ENCODE measurements around the gene IKZF4. TPM values are rescaled to one million over a fixed set of nuclear protein-coding genes. Genes with fewer than 3 reads are reported as not detected.
"Not testable (repeated sequence)": the region's sequence is repeated elsewhere in the genome, so short reads cannot be mapped to it uniquely, and the experiment has no call there.

IKZF4 gene
- total and polyA plus RNA-seq, 4 experiments from 2014 or later: 0.37 to 7.9 (median 4.7) TPM

DNA sequence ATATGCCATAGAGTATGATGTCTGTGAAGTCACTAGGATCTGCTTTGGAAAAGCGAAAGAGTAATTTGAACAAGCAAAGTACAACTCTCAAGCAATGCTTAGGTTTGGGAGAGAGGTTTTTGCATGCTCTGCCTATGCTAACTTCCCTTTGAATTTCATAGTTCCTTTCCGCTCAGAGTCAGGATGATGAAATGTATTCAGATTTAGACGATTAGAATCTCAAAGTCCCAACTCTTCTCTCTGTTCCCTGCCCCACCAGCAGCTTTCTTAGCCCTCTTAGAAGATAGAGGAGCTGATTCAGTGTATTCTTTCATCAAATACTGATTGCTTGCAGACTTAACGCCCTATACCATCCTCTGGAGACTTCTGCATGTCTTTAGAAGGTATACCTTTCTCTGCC, 35.5 kb upstream of the IKZF4 start:
- intact Hi-C loops (cut with micrococcal nuclease): no loop called here
- Histone ChIP-seq H3K27me3 (ENCODE audit: insufficient read depth, low read length) (no peaks in the 10 kb centered on the region), H3K9me3 (ENCODE audit: control insufficient read depth in 1 of 2, low read length in 2 of 2) (no peaks in the 10 kb centered on the region), H3K27ac (ENCODE audit: low read depth, low read length) (no peak overlapping the region), H3K4me3 (ENCODE audit: low read length in 2 of 2) (no peak overlapping the region), H3K36me3 (ENCODE audit: insufficient read depth, low read length) (peaks cover 35% of the 10 kb centered on the region), H3K4me1 (ENCODE audit: insufficient read depth, low read length) (peaks cover 4% of the 10 kb centered on the region)
- Mint-ChIP-seq H3K9me3 (no peaks in the 10 kb centered on the region), H3K27me3 (no peaks in the 10 kb centered on the region), H3K36me3 (peaks cover 25 to 64% of the 10 kb centered on the region in 2 donors), H3K4me1 (peaks cover 0 to 8% (median 6%) of the 10 kb centered on the region in 4 donors), H3K4me3 (no peak overlapping the region), H3K27ac (peak overlapping the region in 1 of 7 donors; percentile 4)
- CTCF ChIA-PET (ENCODE audit: partially characterized antibody): interaction anchor here (1.0 to 4.5 kb wide), 5 partner anchors 12 to 61 kb away, joined by 3 to 36 read pairs (median 6); partner anchors contain the start of gene SUOX
- POLR2A ChIA-PET (ENCODE audit: partially characterized antibody): interaction anchor here (0.6 to 4.7 kb wide), 2 partner anchors 11 to 24 kb away, joined by 3 to 25 read pairs; partner anchors contain the start of gene RAB5B
- DNase-seq: no peak

GRCh38 chr12:55985976-55986375, 34.9 kb upstream of the IKZF4 start:
- H3K4me1 Mint-ChIP-seq; H3K9me3 ChIP-seq (ENCODE audit: control insufficient read depth in 1 of 2, low read length in 2 of 2); H3K4me1 ChIP-seq (ENCODE audit: insufficient read depth, low read length); H3K27ac ChIP-seq (ENCODE audit: low read depth, low read length); H3K27me3 Mint-ChIP-seq; H3K4me3 ChIP-seq (ENCODE audit: low read length in 2 of 2); DNase-seq; H3K9me3 Mint-ChIP-seq; H3K4me3 Mint-ChIP-seq; intact Hi-C loops (cut with micrococcal nuclease); H3K27me3 ChIP-seq (ENCODE audit: insufficient read depth, low read length): not testable (repeated sequence)
- H3K27ac Mint-ChIP-seq: peak overlapping the region in 2 of 7 donors; percentile 32 to 46
- H3K36me3 Mint-ChIP-seq: peaks cover 27 to 64% of the 10 kb centered on the region in 2 donors
- CTCF ChIA-PET (ENCODE audit: partially characterized antibody): interaction anchor here (1.0 to 4.5 kb wide), 5 partner anchors 11 to 61 kb away, joined by 3 to 36 read pairs (median 6); partner anchors contain the start of gene SUOX
- POLR2A ChIA-PET (ENCODE audit: partially characterized antibody): interaction anchor here (4.7 kb wide), 1 partner anchor 12 kb away, joined by 25 read pairs; the partner anchor contains the start of gene RAB5B
- H3K36me3 ChIP-seq (ENCODE audit: insufficient read depth, low read length): peaks cover 38% of the 10 kb centered on the region

DNA sequence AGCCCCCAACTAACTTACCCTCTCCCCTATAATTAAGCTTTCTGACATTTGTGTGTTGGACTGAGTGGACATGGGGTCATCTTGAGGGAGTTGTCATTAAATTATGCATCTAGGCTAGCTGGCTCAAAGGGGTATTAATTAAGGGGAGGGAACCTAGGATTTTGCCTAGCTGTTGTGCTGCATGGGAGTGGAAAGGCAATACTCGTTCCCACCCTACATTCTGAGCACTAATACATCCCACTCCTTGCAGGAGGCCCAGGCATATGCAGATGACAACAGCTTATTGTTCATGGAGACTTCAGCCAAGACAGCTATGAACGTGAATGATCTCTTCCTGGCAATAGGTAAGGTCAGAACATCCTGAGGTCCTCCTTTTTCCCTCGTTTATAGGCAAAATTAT, 29.7 kb upstream of the IKZF4 start:
- H3K27me3 ChIP-seq (ENCODE audit: insufficient read depth, low read length): no peaks in the 10 kb centered on the region
- H3K27ac ChIP-seq (ENCODE audit: low read depth, low read length): no peak overlapping the region
- no peak overlapping the region for H3K27ac Mint-ChIP-seq
- H3K9me3 Mint-ChIP-seq: no peaks in the 10 kb centered on the region
- H3K9me3 ChIP-seq (ENCODE audit: control insufficient read depth in 1 of 2, low read length in 2 of 2): no peaks in the 10 kb centered on the region
- peaks cover 3% of the 10 kb centered on the region for H3K4me1 ChIP-seq (ENCODE audit: insufficient read depth, low read length)
- no peak for DNase-seq
- H3K27me3 Mint-ChIP-seq: peaks cover 0 to under 1% of the 10 kb centered on the region in 2 donors
- ChIA-PET CTCF (ENCODE audit: partially characterized antibody) (interaction anchor here (1.2 to 1.8 kb wide), 4 partner anchors 8 to 252 kb away, joined by 3 to 8 read pairs (median 4); partner anchors contain the start of gene RAB5B), POLR2A (ENCODE audit: partially characterized antibody) (interaction anchor here (0.6 to 1.4 kb wide), 4 partner anchors 17 to 118 kb away, joined by 3 to 4 read pairs (median 4); partner anchors contain the start of gene RAB5B)
- H3K4me1 Mint-ChIP-seq: peaks cover 2 to 7% (median 3%) of the 10 kb centered on the region in 4 donors
- H3K36me3 ChIP-seq (ENCODE audit: insufficient read depth, low read length): peaks cover 47% of the 10 kb centered on the region
- H3K36me3 Mint-ChIP-seq: peaks cover 46 to 66% of the 10 kb centered on the region in 2 donors
- H3K4me3 Mint-ChIP-seq: no peak overlapping the region
- H3K4me3 ChIP-seq (ENCODE audit: low read length in 2 of 2): no peak overlapping the region
- intact Hi-C loops (cut with micrococcal nuclease): no loop called here

DNA sequence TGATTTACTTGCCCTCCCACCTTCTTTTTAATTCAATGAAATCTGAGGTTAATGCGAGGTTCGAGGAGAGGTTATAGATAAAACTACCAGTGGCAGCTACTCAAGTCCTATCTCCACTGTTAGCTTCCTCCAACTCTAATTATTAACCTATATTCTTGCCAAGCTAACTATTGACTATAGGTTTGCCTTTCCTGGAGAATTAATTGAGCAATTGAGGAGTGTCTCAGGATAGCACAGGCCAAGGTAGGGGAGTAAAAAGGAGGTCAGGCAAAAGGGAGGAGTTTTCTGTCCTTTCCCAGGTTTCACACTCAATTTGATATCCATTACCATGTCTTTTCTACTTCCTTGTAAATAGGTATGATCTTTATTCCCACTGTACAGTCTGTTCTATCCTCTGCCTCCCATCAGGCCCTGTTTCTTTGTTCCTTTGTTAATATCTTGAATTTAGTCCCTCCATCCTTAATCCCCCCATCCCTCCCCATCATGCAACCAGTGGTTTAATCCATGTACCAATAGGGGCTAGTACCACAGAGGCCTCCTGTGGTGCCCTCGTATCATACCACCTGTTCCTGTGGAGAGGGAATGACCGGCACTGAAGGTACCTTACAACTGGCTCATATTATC, 27.5 kb upstream of the IKZF4 start:
- Histone ChIP-seq H3K27ac (ENCODE audit: low read depth, low read length) (no peak overlapping the region), H3K36me3 (ENCODE audit: insufficient read depth, low read length) (peaks cover 44% of the 10 kb centered on the region), H3K9me3 (ENCODE audit: control insufficient read depth in 1 of 2, low read length in 2 of 2) (no peaks in the 10 kb centered on the region), H3K27me3 (ENCODE audit: insufficient read depth, low read length) (no peaks in the 10 kb centered on the region), H3K4me3 (ENCODE audit: low read length in 2 of 2) (no peak overlapping the region), H3K4me1 (ENCODE audit: insufficient read depth, low read length) (peaks cover 16% of the 10 kb centered on the region)
- peaks cover 7 to 21% (median 8%) of the 10 kb centered on the region in 4 donors for H3K4me1 Mint-ChIP-seq
- peaks cover 43 to 53% of the 10 kb centered on the region in 2 donors for H3K36me3 Mint-ChIP-seq
- H3K27me3 Mint-ChIP-seq: peaks cover 0 to 1% of the 10 kb centered on the region in 2 donors
- H3K9me3 Mint-ChIP-seq: no peaks in the 10 kb centered on the region
- no peak overlapping the region for H3K4me3 Mint-ChIP-seq
- intact Hi-C loops (cut with micrococcal nuclease): no loop called here
- ChIA-PET CTCF (ENCODE audit: partially characterized antibody) (interaction anchor here (1.3 to 1.9 kb wide), 3 partner anchors 10 to 36 kb away, joined by 4 to 6 read pairs (median 5); no protein-coding TSS in a partner anchor), POLR2A (ENCODE audit: partially characterized antibody) (no interaction called here)
- DNase-seq: no peak
- H3K27ac Mint-ChIP-seq: peak overlapping the region in 1 of 7 donors; percentile 64

- H3K27ac ChIP-seq (ENCODE audit: low read depth, low read length): no peak overlapping the region
- no peak overlapping the region for H3K4me3 Mint-ChIP-seq
- peaks cover 10 to 23% (median 12%) of the 10 kb centered on the region in 4 donors for H3K4me1 Mint-ChIP-seq
- no peaks in the 10 kb centered on the region for H3K27me3 ChIP-seq (ENCODE audit: insufficient read depth, low read length)
- intact Hi-C loops (cut with micrococcal nuclease): loop anchor here (5.0 kb wide), 1 partner anchor 122 kb away; the partner anchor contains the start of genes RPL41 and ZC3H10
- ChIA-PET POLR2A (ENCODE audit: partially characterized antibody) (interaction anchor here (0.7 to 2.1 kb wide), 13 partner anchors 12 to 256 kb away, joined by 3 to 20 read pairs (median 4); partner anchors contain the start of genes DNAJC14, PA2G4 and RAB5B), CTCF (ENCODE audit: partially characterized antibody) (interaction anchor here (0.6 to 5.7 kb wide), 37 partner anchors 10 to 271 kb away, joined by 3 to 61 read pairs (median 6); partner anchors contain the start of genes IKZF4, ORMDL2, PA2G4 and RAB5B)
- H3K27me3 Mint-ChIP-seq: peaks cover 0 to 1% of the 10 kb centered on the region in 2 donors
- H3K27ac Mint-ChIP-seq: peak overlapping the region in 1 of 7 donors; percentile 41
- H3K9me3 Mint-ChIP-seq: no peaks in the 10 kb centered on the region
- H3K4me3 ChIP-seq (ENCODE audit: low read length in 2 of 2): no peak overlapping the region
- peaks cover 35% of the 10 kb centered on the region for H3K36me3 ChIP-seq (ENCODE audit: insufficient read depth, low read length)
- peaks cover 16% of the 10 kb centered on the region for H3K4me1 ChIP-seq (ENCODE audit: insufficient read depth, low read length)
- no peaks in the 10 kb centered on the region for H3K9me3 ChIP-seq (ENCODE audit: control insufficient read depth in 1 of 2, low read length in 2 of 2)
- H3K36me3 Mint-ChIP-seq: peaks cover 36 to 40% of the 10 kb centered on the region in 2 donors
- DNase-seq: no peak
Measured at GRCh38 chr12:55995366-55995765, 25.5 kb upstream of the IKZF4 start.

GRCh38 chr12:55996201-55996714, 24.6 kb upstream of the IKZF4 start:
- intact Hi-C loops (cut with micrococcal nuclease): loop anchor here (1.0 to 5.0 kb wide), 5 partner anchors 21 to 258 kb away; partner anchors contain the start of genes RAB5B, RPL41, RPS26 and ZC3H10
- Histone ChIP-seq H3K4me1 (ENCODE audit: insufficient read depth, low read length) (peaks cover 16% of the 10 kb centered on the region), H3K9me3 (ENCODE audit: control insufficient read depth in 1 of 2, low read length in 2 of 2) (no peaks in the 10 kb centered on the region), H3K27me3 (ENCODE audit: insufficient read depth, low read length) (no peaks in the 10 kb centered on the region), H3K27ac (ENCODE audit: low read depth, low read length) (no peak overlapping the region), H3K36me3 (ENCODE audit: insufficient read depth, low read length) (peaks cover 26% of the 10 kb centered on the region), H3K4me3 (ENCODE audit: low read length in 2 of 2) (no peak overlapping the region)
- Mint-ChIP-seq H3K27me3 (peaks cover 0 to 1% of the 10 kb centered on the region in 2 donors), H3K36me3 (peaks cover 27 to 31% of the 10 kb centered on the region in 2 donors), H3K4me3 (peak overlapping the region in 6 of 8 donors; percentile 2 to 51 (median 40)), H3K27ac (peak overlapping the region in 6 of 7 donors; percentile 14 to 92 (median 62)), H3K4me1 (peaks cover 10 to 23% (median 12%) of the 10 kb centered on the region in 4 donors), H3K9me3 (no peaks in the 10 kb centered on the region)
- POLR2A ChIA-PET (ENCODE audit: partially characterized antibody): interaction anchor here (0.6 to 2.1 kb wide), 21 partner anchors 11 to 294 kb away, joined by 3 to 20 read pairs (median 4); partner anchors contain the start of genes DNAJC14, PA2G4, RAB5B and RPS26
- CTCF ChIA-PET (ENCODE audit: partially characterized antibody): interaction anchor here (0.6 to 5.7 kb wide), 42 partner anchors 11 to 320 kb away, joined by 3 to 61 read pairs (median 4); partner anchors contain the start of genes IKZF4, ORMDL2, PA2G4 and RAB5B
- peak; percentile 65 to 78 (median 74) for DNase-seq

Data from CD4-positive, alpha-beta memory T cell (primary cell).